SK-MEL-5 (cell line): ENCODE results near the gene SND1. TPM values are rescaled to one million over a fixed set of nuclear protein-coding genes. Genes with fewer than 3 reads are reported as not detected.

Experiments
- DNase-seq: peaks from one replicate; pipeline ENCODE4 v3.0.0-alpha.2; 2016; ENCODE audit warnings: low read depth, low spot score
- in situ Hi-C: cut with HindIII; loops from 2 replicates; pipeline ENCODE4 v1.10.0; 2016; ENCODE audit warnings: low sequenced_read_pairs, high pct_unique_total_duplicates, low pct_unique_long_range_greater_than_20kb
- total RNA-seq: library from RNA; depleted of rRNA; stranded (reverse); fragments of >200 nt; shearing (Covaris generic); gene quantifications from 2 replicates; pipeline ENCODE4 v1.2.3, GENCODE V29; 2014

The SND1 gene
- total RNA-seq, 1 experiment from 2014 or later, result 263 TPM

DNA sequence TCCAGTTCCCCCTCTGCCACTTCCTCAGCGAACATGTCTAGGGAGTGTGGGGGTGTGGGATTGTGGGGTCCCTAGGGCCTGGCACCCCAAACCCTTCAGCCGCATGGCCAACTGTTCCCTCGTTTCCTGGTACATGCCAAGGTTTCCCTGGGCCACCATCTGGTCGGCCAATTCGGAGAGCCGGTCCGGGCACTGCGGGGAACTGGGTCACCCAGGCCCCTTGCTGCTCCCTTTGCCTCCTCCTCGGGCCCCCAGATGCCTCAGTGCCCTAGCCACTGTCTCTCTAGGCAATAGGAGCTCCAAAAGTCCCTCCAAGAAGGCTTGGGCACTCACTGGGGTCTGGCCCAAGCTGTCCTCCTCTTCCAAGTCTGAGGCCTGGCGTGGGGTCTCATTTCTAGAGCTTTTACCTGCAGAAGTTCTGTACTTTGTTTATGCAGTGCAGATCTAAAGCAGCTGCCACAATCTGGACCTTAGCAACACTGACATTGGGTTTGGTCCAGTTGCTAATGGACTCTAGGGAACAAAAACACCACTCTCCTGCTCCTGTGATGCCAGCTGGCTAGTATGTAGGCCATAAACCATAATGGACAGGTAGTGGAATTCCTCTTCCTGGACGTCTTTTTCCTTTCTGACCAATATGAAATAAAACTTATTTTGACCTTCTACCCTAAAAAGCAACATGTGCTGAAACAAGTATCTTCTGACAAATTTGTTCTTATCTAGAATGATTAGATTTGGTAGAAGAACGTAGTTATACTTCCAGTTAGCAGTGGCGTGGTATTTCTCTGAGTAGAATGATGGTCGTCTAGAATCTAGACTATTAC, 206.3 kb downstream of the SND1 start:
- in situ Hi-C loops, result no loop called here
- no peak for DNase-seq

DNA sequence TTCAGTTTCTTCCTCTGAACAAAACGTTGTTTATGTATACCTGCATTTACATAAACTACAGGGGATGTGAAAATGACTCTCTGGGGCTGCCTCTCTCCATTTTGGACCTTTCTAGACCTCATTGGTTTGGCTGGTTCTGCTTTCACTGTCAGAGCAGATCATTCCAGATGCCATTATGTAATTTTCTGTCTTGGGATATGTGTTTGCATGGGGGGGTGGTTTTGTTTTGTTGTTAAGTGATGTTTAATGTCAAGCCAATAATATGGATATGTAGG, 206.9 kb downstream of the SND1 start:
- no peak for DNase-seq
- in situ Hi-C loops, result no loop called here

DNA sequence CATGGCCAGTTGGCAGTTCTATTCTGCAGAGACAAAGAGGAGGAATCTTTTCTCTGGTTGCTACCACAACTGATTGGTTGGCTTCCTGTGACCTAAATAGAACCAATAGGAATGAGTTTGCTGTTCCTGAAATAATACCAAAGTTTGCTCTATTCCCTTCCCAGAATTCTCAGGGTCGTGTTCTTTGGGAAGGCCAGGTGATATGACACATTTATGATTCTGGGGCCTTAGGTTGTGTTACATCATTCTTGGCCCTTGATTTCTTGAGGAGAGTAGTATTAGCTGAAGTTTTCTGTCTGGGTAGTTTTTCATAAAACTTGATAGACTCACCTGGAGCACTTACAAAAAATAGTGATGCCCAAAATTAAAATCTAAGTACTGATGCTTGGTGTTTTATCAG, 207.3 kb downstream of the SND1 start:
- in situ Hi-C loops, result no loop called here
- no peak for DNase-seq

DNA sequence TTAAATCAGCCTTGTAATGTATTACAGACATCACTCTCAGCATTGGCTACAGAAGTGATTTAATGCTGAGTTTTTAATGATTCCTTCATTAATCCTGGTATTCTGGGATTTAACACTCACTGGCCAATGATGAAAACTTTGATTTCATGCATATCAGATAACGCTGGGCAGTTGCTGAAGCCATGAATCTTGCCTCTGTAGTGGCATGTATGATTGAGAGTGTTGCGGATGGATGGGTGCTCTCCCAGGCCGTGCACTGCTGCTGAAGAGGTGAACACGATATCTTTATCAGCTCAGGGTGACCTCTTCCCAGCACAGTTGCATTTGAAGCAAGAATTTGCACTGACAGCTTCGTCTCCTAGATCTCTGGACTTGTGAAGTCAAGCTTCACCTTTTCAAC, 210.5 kb downstream of the SND1 start:
- in situ Hi-C loops, result no loop called here
- no peak for DNase-seq

DNA sequence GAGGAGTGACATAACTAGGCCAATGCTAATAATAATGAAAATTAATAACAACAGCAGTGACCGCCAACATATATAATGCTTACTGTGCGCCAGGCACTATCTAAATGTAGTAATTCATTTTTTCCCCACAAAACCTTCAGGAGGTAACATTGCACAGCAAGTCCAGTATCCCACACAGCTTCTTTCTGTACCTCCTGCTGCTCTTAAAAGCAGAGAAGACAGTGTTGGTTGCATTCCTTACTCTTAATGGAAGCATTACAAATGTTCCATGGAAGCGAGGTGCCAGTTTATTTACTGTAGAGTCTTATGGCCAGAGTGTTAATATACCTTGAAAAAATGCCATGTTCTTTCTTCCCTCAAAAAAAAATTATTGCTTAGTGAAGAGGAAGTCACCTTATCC, 211.1 kb downstream of the SND1 start:
- DNase-seq, result no peak
- in situ Hi-C loops, result no loop called here

DNA sequence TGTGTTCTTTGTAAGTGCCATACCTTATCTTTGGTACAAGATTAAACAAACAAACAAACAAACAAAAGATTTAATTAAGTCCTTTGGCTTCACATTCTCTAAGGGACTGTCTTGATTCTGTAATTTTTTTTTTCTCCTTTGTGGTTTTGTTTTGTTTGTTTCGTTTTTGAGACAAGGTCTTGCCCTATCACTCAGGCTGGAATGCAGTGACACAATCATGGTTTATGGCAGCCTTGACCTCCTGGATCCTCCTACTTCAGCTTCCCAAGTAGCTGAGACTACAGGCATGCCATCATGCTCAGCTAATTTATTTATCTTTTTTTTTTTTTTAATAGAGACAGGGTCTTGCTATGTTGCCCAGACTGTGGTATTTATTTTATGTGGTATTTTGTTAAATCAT, 213.5 kb downstream of the SND1 start:
- in situ Hi-C loops, result no loop called here

DNA sequence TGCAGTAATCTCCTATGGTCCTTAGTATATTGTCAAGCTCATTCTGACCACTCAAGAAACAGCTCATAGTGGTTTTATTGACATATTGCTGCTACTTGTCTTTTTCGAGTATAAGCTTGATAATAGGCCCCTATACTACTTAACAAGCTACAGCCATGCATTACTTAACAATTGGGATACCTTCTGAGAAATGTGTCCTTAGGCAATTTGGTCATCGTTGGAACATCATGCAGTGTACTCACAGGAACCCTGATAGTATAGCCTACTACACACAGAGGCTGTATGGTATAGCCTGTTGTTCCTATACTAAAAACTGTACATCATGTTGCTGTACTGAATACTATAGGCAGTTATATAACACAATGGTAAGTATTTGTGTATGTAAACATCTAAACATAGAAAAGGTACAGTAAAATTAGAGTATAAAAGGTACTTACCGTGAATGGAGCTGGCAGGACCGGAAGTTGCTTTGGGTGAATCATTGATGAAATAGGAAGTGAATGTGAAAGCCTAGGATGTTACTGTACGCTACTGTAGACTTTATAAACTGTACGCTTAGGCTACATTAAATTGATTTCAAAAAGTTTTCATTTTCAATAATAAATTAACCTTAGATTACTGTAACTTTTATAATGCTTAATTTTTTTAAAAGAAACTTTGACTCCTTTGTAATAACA, 218.4 kb downstream of the SND1 start:
- DNase-seq, result no peak
- in situ Hi-C loops, result no loop called here

More for the DNA sequence above, 213.5 kb downstream of the SND1 start:
- DNase-seq, result no peak

DNA sequence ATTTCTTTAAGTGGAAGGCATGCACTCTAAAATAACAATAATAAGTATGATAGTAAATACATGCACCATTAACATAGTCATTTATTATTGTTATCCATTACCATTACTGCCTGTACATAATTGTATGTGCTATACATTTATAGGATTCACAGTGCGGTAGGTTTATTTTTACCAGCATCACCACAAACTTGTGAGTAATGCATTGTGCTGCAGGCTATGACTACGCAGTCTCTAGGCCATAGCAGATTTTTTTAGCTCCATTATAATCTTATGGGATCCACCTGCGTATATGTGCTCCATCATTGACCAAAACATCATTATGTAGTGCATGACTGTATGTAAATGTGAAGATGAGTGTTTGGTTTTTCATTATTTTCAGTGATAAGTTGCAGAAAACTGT, 219.2 kb downstream of the SND1 start:
- DNase-seq, result no peak
- in situ Hi-C loops, result no loop called here

DNA sequence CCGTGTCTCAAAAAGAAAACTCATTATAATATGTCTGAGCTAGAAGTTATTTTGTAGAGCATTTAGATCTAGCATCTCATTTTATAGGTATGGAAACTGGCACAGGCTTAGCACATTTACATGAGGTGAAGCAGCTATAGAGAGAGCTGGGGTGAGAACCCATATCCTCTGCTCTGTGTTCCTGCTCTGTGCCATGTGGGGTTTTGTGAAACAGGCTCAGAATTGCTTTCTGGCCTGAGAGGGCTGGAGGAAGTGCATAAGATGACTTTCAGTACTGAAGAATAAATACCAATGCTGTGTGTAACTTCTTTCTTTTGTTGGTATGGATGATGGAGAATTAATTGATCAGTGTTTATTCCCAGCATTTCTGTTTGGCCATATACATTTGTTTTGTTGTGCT, 220.1 kb downstream of the SND1 start:
- no peak for DNase-seq
- in situ Hi-C loops, result no loop called here

DNA sequence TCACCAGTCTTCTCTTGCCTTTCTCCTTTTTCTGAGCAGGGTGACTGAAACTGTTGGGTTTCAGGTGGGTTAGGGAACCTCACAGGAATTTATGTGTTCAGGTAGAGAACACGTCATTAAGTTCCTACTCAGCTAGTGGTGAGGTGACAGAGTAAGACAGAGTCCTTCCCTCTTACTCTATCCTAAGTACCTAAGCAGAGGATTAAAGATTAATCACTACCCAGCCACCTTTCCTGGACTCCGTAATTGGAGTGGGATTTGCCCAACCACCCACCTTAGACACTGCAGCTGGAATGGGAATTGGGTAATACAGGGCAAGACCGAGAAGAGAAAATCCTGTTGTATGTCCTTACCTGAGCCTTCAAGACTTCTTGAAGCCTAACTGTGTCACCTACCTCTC, 221.2 kb downstream of the SND1 start:
- no peak for DNase-seq
- in situ Hi-C loops, result no loop called here

DNA sequence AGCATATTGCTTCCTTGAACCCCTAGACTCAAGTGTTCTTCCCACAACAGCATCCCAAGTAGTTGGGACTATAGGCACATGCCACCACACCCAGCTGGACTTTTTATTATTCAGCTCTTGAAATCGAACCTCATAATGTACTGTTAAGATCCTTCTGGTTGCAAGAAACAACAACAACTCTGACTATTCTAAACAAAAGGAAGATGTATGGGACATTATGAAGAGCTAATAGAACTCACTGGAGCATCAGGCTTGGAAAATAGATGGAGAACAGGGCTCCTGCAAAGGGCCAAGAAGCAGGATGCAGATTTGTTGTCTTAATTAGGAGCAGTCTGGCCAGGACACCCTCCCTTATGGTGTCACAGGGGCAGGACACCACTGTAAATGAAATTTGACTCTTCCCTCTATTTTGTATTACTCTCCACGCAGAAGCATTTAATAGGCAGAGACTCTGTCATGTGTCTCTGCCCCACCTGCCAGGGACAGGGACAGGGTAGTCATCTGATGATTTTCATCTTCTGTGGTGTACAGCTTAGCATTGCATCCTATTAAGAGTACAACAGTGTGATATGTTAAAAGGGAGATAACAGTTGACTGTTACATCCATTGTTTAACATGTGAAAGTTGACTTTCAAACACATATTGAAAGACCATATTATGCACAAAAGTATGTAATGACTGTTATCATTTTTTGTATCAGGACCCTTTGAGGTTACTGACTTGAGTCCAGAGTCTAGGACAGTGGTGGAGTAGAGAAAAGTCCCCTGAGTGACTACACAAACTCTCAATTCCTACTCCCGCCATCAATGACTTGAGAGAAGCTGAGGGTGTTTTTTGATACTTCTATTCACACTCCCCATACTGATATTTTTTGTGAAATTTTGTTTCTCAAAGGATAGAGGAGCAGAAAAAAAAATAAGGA, 222.0 kb downstream of the SND1 start:
- no peak for DNase-seq
- in situ Hi-C loops, result no loop called here

DNA sequence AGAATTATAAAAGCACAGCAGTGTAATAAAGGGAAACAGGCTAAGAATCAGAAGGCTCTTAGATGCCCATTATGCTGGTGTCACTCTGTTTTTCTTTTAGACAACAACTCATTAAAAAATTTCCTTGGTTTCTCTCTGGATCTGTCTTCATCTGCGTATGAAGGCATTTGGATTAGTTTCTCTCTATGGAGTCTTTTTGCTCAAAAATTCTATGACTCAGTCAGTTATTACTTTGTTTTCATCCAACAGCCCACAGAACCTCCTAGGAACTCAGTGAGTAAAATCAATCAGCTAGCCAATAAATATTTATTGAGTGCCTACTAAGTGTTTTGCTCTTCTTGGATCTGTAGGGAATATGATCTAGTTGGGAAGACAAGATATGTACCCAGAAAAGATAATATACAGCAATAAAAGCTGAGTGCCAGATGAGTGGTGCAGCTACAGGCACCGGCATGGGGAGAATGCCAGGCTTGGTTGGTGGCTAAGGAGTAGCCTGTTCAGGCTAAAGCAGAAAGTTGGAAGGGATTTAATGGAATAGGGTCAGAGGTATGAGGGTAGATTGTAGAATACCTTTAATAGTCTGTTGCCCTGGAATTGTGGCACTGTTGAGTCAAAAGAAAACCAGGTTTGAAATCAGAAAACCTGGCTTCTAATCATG, 223.1 kb downstream of the SND1 start:
- DNase-seq, result no peak
- in situ Hi-C loops, result no loop called here

DNA sequence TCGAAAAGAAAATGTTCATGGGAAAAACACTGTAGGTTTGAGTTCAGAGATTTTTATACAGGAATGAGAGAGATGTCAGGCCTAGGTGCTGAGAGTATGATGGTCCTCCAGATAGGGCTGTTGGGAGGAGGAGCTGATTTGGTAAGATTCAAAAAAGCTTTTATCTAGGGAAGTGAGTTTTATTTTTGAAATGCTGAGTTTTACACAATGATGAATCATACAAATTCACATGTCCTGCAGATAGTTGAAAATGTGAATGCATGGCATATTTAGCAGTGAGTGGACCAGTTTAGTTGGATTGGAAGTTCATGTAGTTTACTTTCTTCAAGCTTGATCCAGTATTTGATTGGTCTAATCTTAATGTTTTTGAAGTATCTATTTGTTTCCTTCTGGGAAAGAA, 224.4 kb downstream of the SND1 start:
- in situ Hi-C loops, result no loop called here
- no peak for DNase-seq

DNA sequence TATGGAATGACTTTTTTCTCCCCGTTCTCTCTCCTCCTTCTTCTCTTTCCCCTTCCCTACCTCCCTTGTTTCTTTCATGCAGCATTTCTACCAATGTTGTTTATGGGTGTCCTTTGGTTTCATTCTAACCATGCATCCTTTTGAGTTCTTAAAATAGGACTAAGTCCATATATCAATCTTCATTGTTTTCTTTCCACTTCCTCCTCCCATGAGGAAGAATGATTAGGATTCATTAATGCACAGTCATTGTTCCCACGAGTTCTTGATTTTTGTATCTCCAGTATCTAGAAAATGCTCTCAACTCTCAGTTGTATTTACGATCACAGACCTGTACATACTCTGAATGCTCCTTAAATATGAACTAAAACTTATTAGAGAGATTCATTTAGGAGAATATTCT, 226.0 kb downstream of the SND1 start:
- DNase-seq, result no peak
- in situ Hi-C loops, result no loop called here

DNA sequence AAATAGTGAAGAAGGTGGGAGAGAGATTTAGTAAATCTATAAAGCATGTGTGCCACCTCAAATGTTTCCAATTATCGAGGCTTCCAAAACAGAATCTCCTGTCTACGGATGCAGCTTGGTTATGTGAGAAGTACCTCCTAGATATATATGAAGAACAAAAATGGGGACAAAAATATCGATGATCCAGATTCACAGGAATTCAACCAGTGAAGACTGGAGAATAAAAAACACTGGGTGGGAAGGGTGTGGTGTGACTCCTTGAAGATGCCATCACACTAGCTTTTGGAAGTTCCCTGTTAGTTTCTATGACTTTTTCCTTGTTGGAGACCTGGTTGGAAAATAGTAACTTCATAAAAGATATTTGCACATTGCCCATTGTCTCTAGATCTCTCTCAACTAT, 226.8 kb downstream of the SND1 start:
- no peak for DNase-seq
- in situ Hi-C loops, result no loop called here

DNA sequence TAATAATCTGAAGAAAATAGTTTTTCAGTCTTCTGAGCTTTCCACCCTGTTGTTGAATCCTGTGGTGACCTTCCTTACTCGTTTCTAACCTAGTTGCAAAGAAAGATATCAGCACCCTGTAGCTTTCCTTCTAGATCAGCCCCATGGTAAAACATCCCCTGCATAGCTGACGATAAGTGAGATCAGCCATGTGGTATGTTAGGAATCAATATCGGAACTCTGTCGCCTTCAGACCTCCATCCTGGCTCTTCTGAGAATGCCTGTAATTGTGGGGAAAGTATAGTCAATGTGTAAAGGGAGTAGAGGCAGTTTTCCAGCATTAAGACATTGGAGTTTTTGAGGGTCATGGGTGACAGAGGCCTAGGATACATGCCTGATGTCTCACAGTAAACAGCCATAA, 227.4 kb downstream of the SND1 start:
- in situ Hi-C loops, result no loop called here
- DNase-seq, result no peak

DNA sequence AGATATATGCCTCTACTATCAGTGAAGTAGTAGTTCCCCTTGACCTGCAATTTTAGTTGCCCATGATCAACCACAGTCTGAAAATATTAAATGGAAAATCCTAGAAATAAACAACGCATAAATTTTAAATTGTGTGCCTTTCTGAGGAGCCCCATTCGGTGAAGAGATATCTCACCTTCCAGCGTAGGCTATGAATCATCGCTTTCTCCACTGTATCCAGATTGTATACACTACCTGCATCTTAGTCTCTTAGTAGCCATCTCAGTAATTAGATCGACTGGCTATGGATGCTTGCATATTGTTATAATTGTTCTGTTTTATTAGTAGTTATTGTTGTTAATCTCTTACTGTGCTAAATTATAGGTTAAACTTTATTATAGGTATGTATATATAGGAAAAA, 227.9 kb downstream of the SND1 start:
- no peak for DNase-seq
- in situ Hi-C loops, result no loop called here

DNA sequence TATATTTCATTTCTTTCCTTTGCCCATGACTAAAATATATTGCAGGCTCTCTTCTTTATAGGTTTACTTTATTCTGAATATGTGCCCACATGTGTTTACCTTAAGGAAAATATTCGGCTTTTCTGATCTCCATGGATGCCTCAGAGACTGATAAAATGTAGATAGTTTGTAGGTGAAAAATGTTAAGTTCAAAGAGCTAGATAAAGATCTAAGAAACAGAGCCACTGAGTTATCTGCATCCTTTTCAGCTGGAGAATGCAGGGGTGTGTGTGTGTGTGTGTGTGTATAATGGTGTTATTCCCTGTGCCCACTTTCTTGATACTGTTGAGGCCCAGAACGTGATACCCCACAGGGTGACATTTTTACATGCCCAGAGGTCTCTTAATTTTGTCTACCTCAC, 228.5 kb downstream of the SND1 start:
- DNase-seq, result no peak
- in situ Hi-C loops, result no loop called here
